Hypothalamus (tissue), 51 donors: Measurements from ENCODE around the gene TAGAP.

Source experiments
- DNase-seq, 51 donors: peaks; one replicate each; lab custom pipeline; 2025; lab: John Stamatoyannopoulos, UW

The TAGAP gene

DNA sequence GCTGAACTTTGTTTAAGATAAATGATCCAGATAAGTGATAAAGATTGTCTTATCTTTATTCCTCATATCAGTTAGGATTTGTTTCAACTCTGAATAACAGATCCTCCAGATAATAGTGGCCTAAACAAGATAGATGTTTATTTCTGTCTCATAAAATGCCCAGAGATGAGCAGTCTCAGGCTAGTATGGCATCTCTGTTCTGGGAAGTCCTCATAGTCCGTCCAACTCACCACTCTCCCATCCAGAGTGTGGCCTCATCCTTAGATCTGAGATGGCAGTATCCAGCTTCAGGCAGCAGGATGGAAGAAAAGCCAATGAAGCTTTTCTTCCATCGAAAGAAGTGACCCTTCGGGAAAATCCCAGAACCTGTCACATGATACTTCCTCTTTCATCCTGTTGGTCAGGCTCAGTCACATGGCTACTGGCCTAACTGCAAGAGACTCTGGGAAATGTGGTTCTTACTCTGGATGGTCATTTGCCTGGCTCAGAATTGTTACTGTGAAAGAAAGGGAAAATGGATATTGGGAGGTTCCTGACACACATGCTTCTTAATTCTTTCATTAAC is 29.4 kb upstream of the TAGAP start:
- peak in 36 of 51 donors; percentile 9 to 73 (median 32) for DNase-seq

GRCh38 chr6:159071843-159072769 is 27.3 kb upstream of the TAGAP start:
- no peak for DNase-seq

DNA sequence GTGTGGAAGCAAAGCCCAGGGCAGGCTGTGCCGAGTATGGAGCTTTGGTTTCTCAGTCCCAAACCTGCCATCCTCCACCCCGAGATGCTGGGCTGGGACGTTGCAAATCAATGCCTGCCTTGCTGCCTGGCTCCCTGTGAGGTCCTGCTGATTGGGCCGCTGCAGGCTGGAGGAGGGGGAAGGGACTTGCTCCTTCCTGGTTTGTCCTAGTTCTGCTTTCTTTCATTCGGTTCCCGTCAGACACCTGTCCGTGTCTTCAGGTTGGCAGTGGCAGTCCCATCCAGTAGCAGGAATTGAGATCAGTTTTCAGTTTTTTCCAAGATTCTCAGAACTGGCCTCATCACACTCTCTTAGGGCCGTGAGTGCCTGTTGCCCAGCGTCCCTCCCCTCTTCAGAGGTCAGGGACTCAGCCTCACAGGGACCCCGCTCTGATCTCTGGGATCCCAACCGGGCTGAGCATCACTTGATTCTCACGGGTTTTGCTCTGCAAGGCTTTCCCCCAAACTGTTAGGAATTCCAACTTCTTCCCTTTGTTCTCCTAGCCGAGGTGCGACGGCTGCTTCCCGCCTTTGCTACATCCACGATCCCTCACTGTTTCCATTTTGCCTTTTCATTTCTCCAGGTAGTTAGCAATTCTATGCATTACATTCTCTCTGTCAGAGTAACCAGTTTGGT is 24.2 kb upstream of the TAGAP start:
- peak in 1 of 51 donors; percentile 12 for DNase-seq

- DNase-seq: no peak
Observed at GRCh38 chr6:159067334-159067733, 22.5 kb upstream of the TAGAP start.

DNA sequence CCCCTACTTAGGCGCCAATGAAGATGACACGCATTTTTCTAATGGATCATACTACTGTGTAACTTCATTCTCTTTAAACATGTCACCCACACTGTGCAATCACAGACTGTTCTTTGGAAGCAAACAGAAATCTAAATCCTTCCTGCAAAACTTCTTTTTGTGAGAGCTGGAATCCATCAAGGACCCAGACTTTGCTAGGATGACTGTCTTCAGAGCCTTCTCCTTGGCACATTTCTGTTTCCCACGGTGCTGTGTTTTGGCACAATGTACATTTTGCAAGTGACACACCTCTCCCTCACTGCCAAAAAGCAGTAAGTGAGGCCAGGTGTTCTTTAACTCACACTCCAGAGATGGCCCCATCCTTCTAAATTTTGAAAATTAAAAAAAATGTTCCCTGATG is 21.7 kb upstream of the TAGAP start:
- no peak for DNase-seq

DNA sequence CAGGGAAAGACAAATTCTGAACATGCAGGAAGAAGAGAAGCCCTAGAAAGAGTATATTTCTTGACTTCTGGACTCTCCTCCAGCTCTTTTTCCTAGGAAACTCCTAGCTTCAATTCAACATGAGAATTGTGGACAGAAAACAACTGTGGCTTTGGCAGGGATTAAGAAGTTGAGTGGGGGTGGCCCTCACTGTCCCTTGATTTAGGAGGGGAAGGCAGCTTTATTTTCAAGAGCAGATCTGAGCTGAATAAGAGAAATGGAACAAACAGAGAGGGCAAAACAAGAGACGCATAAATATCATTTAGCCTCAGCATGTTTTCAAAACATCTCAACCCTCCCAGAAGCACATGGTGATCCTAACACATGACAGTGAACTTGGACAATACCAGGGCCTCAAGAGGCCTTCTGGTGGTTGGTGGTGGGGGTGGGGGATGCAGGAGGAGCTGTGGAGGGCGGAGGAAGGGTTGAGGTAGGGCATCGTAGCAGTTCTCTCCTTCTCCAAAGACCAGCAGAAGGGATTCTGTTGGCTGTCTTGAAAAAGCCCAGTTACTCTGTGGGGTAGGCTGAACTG is 21.1 kb upstream of the TAGAP start:
- DNase-seq: no peak

GRCh38 chr6:159065091-159065490 is 20.3 kb upstream of the TAGAP start:
- no peak for DNase-seq

DNA sequence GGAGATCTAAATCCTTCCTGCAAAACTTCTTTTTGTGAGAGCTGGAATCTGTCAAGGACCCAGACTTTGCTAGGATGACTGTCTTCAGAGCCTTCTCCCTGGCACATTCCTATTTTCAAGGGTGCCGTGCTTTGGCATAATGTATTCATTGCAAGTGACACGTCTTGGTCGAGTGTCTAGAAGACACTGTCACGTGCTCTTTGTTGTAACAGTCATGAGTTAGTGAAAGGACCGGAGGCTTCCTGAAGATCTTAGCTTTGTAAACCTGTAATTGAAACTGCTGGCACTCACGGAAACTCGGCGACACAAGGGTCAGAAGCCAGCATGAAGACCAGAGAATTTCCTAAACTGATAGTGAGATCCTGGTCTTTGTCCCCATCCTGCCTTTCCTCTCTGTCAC is 19.7 kb upstream of the TAGAP start:
- no peak for DNase-seq

DNA sequence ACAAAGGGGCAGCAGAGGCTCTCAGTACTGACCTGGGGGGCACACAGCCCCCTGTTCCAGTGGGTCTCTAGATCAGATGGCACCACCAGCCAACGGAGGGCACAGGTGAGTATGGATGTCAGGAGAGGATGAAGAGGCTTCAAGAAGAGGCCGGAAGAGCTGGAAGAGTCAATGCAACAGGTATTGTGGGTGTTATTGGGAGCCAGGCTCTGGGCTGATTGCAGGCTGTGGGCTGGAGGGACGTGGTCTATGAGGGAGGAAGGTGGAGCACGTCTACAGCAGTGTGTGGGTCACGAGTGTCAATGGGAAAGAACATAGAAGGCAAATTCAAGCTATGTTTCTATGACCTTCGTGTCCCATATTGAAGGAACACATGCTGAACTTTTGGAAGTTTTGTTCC is 18.8 kb upstream of the TAGAP start:
- DNase-seq: no peak

DNA sequence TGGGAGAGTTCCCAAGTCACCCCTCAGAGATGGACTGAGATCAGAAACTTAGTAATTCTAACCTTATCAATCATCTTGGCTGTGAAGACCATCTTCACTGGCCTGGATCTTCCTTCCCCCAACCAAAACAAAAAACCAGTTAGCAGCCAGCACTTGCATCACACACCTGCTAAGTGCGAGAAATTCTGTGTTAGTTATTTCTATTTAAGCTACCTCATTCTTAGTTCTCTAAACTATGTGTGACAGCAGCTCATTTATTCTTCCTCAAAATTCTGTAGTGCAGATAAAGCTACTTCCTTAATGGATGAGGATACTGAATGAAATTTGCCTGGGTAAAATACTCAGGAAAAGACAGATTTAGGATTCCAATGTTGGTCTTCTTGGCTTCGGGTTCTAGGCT is 18.2 kb upstream of the TAGAP start:
- DNase-seq: no peak

DNA sequence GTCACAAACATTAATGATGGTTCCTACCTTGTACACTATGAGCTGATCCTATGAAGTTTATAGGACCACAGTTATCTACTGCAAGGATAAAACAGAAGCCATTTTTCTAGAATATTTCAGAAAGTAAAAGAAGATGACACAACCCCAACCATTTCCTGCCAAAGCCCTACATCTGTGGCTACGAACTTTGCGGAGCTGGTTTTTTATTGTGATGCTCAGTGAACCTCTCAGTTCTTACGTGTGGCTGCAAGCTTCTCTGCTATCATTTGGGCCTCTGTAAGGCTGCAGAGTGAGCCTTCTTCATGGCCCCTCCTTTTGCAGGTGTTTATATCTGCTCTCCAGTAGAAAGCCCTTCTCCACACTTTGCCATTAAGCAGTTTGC is 17.8 kb upstream of the TAGAP start:
- no peak for DNase-seq

DNA sequence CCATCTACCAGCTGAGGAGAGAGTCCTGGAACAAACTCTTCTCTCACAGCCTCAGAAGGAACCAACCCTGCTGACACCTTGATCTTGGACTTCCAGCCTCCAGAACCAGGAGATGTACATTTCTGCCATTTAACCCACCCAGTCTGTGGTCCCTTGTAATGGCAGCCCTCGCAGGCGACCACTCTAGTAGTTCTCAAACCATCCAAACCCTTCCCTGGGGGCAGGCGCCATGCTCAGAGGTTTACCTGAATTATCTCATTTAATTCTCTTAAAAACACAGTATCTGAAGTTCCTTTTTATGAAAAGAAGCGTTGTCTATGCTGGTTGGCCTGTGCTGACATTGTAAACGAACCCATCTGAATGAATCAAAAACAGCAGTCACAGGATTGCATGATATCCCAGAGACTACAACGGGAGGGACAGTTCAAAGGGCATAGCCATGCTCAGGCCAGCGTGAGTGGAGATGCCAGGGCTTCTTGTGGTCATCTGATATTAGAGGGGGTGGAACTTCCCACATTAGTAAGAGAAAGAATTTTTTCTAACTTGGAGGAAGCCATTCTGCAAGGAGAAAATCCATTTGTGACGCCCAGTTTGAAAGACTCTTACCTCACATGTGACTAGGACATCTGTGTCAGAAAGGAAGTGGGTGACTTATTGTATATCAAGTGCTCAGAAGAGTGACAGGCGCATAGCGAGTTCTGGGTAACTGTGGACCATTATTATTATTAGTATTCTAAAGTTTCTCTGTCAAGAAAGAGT is 17.2 kb upstream of the TAGAP start:
- no peak for DNase-seq

GRCh38 chr6:159061146-159061545 is 16.4 kb upstream of the TAGAP start:
- no peak for DNase-seq

DNA sequence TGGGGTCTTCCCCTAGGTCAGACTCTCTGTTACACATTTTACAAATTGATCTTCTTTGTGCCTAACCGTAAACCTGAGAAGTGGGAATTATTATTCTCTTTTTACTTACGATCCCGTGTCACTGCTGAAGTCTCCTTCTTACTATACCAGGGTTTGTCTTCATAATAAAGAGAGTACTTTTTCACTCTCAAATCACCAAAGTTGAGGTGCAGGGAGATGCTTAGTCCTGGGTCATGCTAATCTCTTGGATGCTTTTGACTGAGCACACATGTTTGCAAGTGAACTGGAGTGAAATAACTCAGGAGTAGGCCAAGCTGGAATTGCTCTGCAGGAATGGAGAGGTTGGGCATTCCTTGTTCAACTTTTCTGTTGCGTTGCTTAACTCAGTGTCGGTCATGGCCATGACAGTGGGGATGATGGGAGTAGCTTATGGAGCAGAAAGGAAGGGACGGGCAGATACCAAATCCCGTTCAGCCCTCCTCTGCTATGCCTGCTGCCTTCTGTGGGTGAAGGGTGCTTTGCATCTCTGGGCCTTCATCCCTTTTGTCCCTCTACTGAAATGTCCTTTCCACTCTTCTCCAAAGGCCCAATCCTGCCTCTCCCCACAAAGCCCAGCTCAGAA is 15.2 kb upstream of the TAGAP start:
- DNase-seq: no peak

DNA sequence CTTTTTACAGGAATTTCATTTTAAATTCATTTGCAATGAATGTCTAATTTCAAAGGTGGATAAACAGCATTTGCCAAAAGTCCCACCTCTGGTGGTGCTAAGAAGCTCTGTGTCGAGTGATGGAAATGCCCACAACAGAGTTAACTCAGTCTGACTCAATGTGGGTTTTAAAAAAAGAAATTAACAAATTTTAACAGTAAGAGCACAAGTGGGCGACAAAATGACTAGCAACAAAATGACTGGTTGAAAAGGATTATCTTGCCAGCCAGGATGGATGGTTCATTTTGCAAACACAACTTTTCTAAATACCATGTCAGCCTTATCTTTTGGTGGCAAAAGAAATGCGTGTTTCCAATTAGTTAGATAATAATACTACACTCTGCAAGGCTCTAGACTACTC is 14.3 kb upstream of the TAGAP start:
- no peak for DNase-seq

DNA sequence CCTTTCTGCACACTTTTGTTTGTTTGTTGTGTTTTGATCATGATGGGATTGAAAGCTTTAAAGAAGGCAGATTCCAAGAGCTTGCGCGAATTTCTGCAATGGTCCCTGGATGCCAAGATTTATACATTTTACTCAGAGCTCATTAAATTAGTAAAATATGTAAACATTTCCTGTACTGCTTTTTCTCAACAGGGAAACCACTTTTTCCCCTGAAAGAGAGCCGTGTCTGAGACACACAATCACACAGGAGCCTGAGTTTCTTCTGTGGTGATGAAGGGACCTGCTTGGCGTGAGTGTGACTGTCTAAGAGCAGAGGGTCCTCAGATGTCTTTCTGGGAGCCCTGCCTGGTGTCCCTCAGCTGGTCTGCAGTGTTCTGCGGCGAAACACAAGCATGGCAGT is 12.1 kb upstream of the TAGAP start:
- DNase-seq: no peak

GRCh38 chr6:159056432-159056831 is 11.6 kb upstream of the TAGAP start:
- DNase-seq: no peak

- no peak for DNase-seq
Observed at GRCh38 chr6:159056003-159056402, 11.2 kb upstream of the TAGAP start.

DNA sequence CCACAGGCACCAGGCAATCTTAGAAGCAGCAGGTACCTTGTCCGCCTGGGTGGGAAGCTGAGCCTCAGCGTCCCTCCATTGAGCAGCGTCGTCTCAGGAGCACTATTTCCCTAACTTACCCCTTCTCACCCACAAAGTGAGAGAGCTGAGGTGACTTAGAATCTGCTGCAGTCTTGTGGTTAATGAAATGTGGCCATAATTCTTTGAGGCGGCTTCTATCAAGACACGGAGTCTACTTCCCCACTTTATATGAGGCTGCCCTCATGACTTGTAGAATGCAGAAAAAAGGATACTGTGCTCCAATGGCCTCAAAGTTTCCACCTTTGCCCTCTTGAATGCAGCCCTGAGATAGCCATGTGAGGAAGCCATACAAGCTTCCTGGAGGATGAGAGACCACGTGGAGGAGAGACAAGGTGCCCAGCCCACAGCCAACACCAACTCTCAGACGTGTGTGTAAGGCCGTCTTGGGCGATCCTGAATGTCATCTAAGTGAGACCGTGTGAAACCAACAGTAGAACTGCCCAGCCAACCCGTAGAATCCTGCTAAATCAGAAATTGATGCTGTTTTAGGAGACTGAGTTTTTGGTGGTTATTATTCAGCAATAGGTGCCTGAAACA is 9.1 kb upstream of the TAGAP start:
- DNase-seq: no peak

GRCh38 chr6:159052720-159053119 is 7.9 kb upstream of the TAGAP start:
- no peak for DNase-seq
